Central memory CD8-positive, alpha-beta T cell (primary cell): Measurements from ENCODE around the gene GFY.

ENCODE experiments used
- ATAC-seq: fragments of 150-1000 bp; cut with Tn5 transposase; replicated peaks from 2 replicates; pipeline ENCODE4 v1.10.0; 2022; ENCODE audit warnings: mild to moderate bottlenecking, moderate FRiP score, moderate number of reproducible peaks; ENCODE audit not compliant: poor library complexity, severe bottlenecking; ENCODE audit errors: extremely low read depth
- DNase-seq, 2 donors: peaks; one replicate each; pipeline ENCODE4 v3.0.0; 2021; ENCODE audit warnings: low spot score in 2 of 2
- H3K27ac Mint-ChIP-seq: one replicate; pipeline ENCODE4 v1.8.0; 2022; ENCODE audit warnings: low read depth, mild to moderate bottlenecking, moderate library complexity, mixed read lengths
- H3K27me3 Mint-ChIP-seq: one replicate; pipeline ENCODE4 v1.8.0; 2022; ENCODE audit warnings: mixed read lengths
- H3K36me3 Mint-ChIP-seq: one replicate; pipeline ENCODE4 v1.8.0; 2022; ENCODE audit warnings: mild to moderate bottlenecking, moderate library complexity, mixed read lengths; ENCODE audit not compliant: insufficient read depth
- H3K4me1 Mint-ChIP-seq: one replicate; pipeline ENCODE4 v1.8.0; 2022; ENCODE audit warnings: mixed read lengths
- H3K4me3 Mint-ChIP-seq: one replicate; pipeline ENCODE4 v1.8.0; 2022; ENCODE audit warnings: mild to moderate bottlenecking, moderate library complexity, mixed read lengths
- H3K9me3 Mint-ChIP-seq: one replicate; pipeline ENCODE4 v1.8.0; 2022; ENCODE audit warnings: mixed read lengths

GFY gene

GRCh38 chr19:49395581-49396407, 29.4 kb upstream of the GFY start:
- Mint-ChIP-seq H3K36me3 (peaks cover 1% of the 10 kb centered on the region), H3K27me3 (no peaks in the 10 kb centered on the region), H3K4me3 (no peak overlapping the region), H3K9me3 (no peaks in the 10 kb centered on the region), H3K27ac (no peak overlapping the region), H3K4me1 (peaks cover 15% of the 10 kb centered on the region)
- ATAC-seq (no peak), DNase-seq (no peak)

- Mint-ChIP-seq H3K36me3 (peaks cover 1% of the 10 kb centered on the region), H3K27ac (peak overlapping the region; percentile 69), H3K4me3 (no peak overlapping the region)
Measured at GRCh38 chr19:49396738-49397505, 28.3 kb upstream of the GFY start.

GRCh38 chr19:49398001-49398615, 27.1 kb upstream of the GFY start:
- ATAC-seq (no peak), DNase-seq (no peak)

More at GRCh38 chr19:49396738-49397505, 28.3 kb upstream of the GFY start:
- ATAC-seq (no peak), DNase-seq (no peak)
- Mint-ChIP-seq H3K9me3 (no peaks in the 10 kb centered on the region), H3K27me3 (no peaks in the 10 kb centered on the region), H3K4me1 (peaks cover 5% of the 10 kb centered on the region)

GRCh38 chr19:49398931-49399330, 26.3 kb upstream of the GFY start:
- no peak overlapping the region for H3K27ac Mint-ChIP-seq
- no peak overlapping the region for H3K4me3 Mint-ChIP-seq

More at GRCh38 chr19:49398001-49398615, 27.1 kb upstream of the GFY start:
- Mint-ChIP-seq H3K36me3 (peaks cover 1% of the 10 kb centered on the region), H3K9me3 (no peaks in the 10 kb centered on the region), H3K4me1 (no peaks in the 10 kb centered on the region), H3K27me3 (no peaks in the 10 kb centered on the region), H3K27ac (no peak overlapping the region), H3K4me3 (no peak overlapping the region)

GRCh38 chr19:49400029-49400428, 25.2 kb upstream of the GFY start:
- DNase-seq (no peak), ATAC-seq (no peak)
- no peaks in the 10 kb centered on the region for H3K27me3 Mint-ChIP-seq
- H3K27ac Mint-ChIP-seq = no peak overlapping the region
- H3K36me3 Mint-ChIP-seq = peaks cover 1% of the 10 kb centered on the region
- H3K9me3 Mint-ChIP-seq = no peaks in the 10 kb centered on the region
- no peak overlapping the region for H3K4me3 Mint-ChIP-seq
- no peaks in the 10 kb centered on the region for H3K4me1 Mint-ChIP-seq

More at GRCh38 chr19:49398931-49399330, 26.3 kb upstream of the GFY start:
- H3K4me1 Mint-ChIP-seq = no peaks in the 10 kb centered on the region
- DNase-seq (no peak), ATAC-seq (no peak)
- no peaks in the 10 kb centered on the region for H3K27me3 Mint-ChIP-seq
- no peaks in the 10 kb centered on the region for H3K9me3 Mint-ChIP-seq
- peaks cover 1% of the 10 kb centered on the region for H3K36me3 Mint-ChIP-seq

GRCh38 chr19:49403404-49404187, 21.6 kb upstream of the GFY start:
- H3K9me3 Mint-ChIP-seq = no peaks in the 10 kb centered on the region
- no peaks in the 10 kb centered on the region for H3K27me3 Mint-ChIP-seq
- ATAC-seq (no peak), DNase-seq (no peak)
- H3K4me1 Mint-ChIP-seq = peaks cover 12% of the 10 kb centered on the region
- H3K27ac Mint-ChIP-seq = no peak overlapping the region
- no peak overlapping the region for H3K4me3 Mint-ChIP-seq
- peaks cover 3% of the 10 kb centered on the region for H3K36me3 Mint-ChIP-seq

GRCh38 chr19:49407079-49407478, 18.1 kb upstream of the GFY start:
- ATAC-seq (no peak), DNase-seq (no peak)
- peaks cover 2% of the 10 kb centered on the region for H3K36me3 Mint-ChIP-seq
- H3K27ac Mint-ChIP-seq = no peak overlapping the region
- H3K27me3 Mint-ChIP-seq = no peaks in the 10 kb centered on the region
- no peak overlapping the region for H3K4me3 Mint-ChIP-seq
- peaks cover 36% of the 10 kb centered on the region for H3K4me1 Mint-ChIP-seq
- H3K9me3 Mint-ChIP-seq = no peaks in the 10 kb centered on the region

GRCh38 chr19:49407482-49408015, 17.6 kb upstream of the GFY start:
- Mint-ChIP-seq H3K27ac (no peak overlapping the region), H3K9me3 (no peaks in the 10 kb centered on the region), H3K36me3 (peaks cover 2% of the 10 kb centered on the region), H3K4me1 (peaks cover 36% of the 10 kb centered on the region), H3K27me3 (no peaks in the 10 kb centered on the region), H3K4me3 (no peak overlapping the region)
- DNase-seq (no peak), ATAC-seq (no peak)

GRCh38 chr19:49408816-49409440, 16.3 kb upstream of the GFY start:
- DNase-seq (no peak), ATAC-seq (no peak)
- peaks cover 2% of the 10 kb centered on the region for H3K36me3 Mint-ChIP-seq
- H3K4me3 Mint-ChIP-seq = peak overlapping the region; percentile 35
- peak overlapping the region; percentile 52 for H3K27ac Mint-ChIP-seq
- no peaks in the 10 kb centered on the region for H3K27me3 Mint-ChIP-seq
- H3K9me3 Mint-ChIP-seq = no peaks in the 10 kb centered on the region
- peaks cover 36% of the 10 kb centered on the region for H3K4me1 Mint-ChIP-seq

GRCh38 chr19:49409441-49410029, 15.7 kb upstream of the GFY start:
- no peak for DNase-seq
- Mint-ChIP-seq H3K36me3 (peaks cover 2% of the 10 kb centered on the region), H3K27me3 (no peaks in the 10 kb centered on the region), H3K4me1 (peaks cover 36% of the 10 kb centered on the region), H3K4me3 (peak overlapping the region; percentile 35), H3K27ac (peak overlapping the region; percentile 52), H3K9me3 (no peaks in the 10 kb centered on the region)
- peak; percentile 52 for ATAC-seq

- ATAC-seq = no peak
- DNase-seq = no peak
- H3K4me1 Mint-ChIP-seq = peaks cover 36% of the 10 kb centered on the region
- H3K4me3 Mint-ChIP-seq = no peak overlapping the region
- H3K27me3 Mint-ChIP-seq = peaks cover 16% of the 10 kb centered on the region
- peak overlapping the region; percentile 68 for H3K27ac Mint-ChIP-seq
- H3K36me3 Mint-ChIP-seq = peaks cover 2% of the 10 kb centered on the region
- H3K9me3 Mint-ChIP-seq = no peaks in the 10 kb centered on the region
Measured at GRCh38 chr19:49411681-49412326, 13.4 kb upstream of the GFY start.
